IPS-11a (cell line): Measurements from ENCODE around the gene MPND.
A peak's percentile ranks its signal among the peaks of the same experiment; 100 is the strongest.

ENCODE experiments used
- H3K4me3 ChIP-seq: one replicate; pipeline ENCODE4 v1.5.1; 2013; ENCODE audit warnings: low read depth, low read length, control low read depth

Gene MPND, protein sequence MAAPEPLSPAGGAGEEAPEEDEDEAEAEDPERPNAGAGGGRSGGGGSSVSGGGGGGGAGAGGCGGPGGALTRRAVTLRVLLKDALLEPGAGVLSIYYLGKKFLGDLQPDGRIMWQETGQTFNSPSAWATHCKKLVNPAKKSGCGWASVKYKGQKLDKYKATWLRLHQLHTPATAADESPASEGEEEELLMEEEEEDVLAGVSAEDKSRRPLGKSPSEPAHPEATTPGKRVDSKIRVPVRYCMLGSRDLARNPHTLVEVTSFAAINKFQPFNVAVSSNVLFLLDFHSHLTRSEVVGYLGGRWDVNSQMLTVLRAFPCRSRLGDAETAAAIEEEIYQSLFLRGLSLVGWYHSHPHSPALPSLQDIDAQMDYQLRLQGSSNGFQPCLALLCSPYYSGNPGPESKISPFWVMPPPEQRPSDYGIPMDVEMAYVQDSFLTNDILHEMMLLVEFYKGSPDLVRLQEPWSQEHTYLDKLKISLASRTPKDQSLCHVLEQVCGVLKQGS

DNA sequence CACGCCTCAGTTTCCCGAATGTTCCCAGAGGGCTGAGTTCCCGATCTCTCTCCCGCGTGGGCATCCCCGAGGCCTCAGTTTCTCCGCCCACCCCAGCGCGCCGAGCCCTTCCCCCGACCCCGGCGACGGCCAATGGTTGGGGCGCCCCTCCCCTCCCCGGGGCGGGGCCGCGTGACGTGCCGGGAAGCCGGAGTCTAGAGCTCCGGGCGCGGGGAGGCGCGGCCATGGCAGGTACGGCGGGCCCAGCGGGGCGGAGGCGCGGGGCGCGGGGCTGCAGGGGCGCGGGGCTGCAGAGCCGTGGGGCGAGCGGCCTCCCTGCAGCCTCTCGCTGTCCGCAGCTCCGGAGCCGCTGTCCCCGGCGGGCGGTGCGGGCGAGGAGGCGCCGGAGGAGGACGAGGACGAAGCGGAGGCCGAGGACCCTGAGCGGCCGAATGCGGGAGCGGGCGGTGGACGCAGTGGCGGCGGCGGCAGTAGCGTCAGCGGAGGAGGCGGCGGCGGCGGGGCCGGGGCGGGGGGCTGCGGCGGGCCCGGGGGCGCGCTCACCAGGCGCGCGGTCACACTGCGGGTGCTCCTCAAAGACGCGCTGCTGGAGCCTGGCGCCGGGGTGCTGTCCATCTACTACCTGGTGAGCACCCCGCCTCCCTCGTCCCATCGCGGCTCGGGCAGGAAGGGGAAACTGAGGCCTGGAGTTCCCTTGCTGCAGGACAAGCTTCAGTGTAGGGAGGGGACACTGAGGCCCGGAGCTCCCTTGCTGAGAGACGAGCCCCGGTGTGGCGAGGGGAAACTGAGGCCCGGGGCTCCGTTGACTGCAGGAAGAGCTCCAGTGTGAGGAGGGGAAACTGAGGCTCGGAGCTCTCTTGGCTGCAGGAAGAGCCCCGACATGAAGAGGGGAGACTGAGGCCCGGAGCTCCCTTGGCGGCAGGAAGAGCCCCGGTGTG is at the start of gene MPND:
TSS of gene MPND (plus strand) at position 193 of the 938 bp plus-strand sequence. CDS start at position 225, 32 bp downstream.
- H3K4me3 ChIP-seq = peak within 1 kb of the TSS; percentile 70

DNA sequence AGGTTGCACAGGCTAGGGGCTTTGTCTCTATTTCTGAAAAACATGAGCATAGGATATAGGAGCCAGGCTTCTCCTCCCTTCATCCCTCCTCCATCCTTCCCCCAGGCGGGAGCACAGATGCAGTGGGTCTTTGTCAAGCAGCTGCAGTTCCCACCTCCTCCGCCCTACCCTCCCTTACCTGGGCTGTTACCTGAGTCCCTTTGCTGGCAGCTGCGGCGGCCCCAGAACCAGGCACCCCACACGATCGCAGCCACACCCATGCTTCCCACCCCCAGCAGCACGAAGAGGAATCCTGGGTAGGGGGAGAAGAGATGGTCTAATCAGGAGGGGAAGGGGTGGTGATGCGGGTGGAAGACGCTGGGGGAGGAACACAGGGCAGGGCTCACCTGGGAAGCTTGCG is 49.0 kb upstream of the MPND start:
- no peak overlapping the region for H3K4me3 ChIP-seq

DNA sequence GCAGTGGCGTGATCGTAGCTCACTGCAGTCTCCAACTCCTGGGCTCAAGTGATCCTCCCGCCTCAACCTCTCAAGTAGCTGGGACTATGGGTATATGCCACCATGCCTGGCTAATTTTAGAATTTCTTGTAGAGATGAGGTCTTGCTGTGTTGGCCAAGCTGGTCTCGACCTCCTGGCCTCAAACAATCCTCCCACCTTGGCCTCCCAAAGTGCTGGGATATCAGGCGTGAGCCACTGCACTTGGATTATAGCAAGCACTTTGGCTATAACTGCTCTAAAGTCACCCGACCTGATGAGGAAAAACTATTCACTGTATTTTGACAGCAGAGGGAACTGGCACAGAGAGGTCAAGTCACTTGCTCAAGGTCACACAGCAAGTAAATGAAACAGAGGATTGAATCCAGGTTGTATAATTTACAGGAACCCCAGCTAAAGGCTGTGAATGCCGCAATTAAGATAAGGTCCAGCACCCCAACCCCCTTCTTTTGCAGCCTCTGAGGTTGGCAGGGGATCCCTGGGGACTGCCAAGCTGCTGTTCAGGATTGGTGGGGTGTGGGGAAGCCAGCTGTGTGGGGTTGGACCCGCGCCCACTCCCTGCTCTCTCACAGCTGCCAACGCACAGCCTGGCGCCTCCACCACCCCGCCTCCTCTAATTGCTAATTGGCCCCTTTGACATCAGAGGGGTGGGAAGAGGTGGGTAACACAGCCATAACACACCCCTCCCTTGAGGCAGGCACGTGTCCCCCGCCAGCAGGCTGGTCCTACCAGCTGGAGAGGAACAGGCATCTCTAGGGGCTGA is 47.2 kb upstream of the MPND start:
- H3K4me3 ChIP-seq = no peak overlapping the region

DNA sequence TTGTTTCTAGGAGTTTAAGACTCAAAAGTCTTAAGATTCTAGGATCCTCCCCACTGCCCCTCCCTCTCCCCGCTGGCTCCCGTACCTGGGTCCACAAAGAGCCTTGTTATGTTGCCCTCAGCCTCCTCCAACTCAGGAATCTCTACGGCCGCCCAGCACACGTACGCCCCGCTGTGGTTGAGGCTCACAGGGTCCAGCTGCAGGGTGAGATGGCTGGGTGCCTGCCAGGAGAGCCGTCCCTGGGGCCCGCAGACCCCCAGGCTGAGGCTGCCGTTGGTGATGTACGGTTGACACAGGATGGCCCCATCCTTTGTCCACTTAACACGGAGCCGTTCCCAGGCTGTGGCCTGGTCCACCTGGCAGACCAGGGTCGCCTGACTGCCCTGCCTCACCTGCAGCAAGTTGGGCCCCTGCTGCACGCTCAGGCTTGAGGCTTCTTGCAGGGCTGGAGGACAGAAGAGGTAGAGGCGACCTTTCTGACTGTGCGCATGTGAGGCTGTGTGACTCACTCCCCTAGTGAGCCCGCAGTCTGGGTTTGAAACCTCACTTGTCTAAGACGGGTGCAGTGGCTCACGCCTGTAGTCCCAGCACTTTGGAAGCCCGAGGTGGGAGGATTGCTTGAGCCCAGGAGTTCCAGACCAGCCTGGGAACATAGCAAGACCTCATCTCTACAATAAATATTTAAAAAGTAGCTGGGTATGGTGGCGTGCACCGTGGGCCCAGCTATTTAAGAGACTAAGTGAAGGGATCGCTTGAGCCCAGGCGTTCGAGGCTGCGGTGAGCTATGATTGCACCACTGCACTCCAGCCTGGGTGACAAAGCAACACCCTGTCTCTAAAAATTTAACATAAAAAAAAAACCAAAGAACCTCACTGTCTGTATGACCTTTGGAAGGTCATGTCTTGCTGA is 45.2 kb upstream of the MPND start:
- no peak overlapping the region for H3K4me3 ChIP-seq

DNA sequence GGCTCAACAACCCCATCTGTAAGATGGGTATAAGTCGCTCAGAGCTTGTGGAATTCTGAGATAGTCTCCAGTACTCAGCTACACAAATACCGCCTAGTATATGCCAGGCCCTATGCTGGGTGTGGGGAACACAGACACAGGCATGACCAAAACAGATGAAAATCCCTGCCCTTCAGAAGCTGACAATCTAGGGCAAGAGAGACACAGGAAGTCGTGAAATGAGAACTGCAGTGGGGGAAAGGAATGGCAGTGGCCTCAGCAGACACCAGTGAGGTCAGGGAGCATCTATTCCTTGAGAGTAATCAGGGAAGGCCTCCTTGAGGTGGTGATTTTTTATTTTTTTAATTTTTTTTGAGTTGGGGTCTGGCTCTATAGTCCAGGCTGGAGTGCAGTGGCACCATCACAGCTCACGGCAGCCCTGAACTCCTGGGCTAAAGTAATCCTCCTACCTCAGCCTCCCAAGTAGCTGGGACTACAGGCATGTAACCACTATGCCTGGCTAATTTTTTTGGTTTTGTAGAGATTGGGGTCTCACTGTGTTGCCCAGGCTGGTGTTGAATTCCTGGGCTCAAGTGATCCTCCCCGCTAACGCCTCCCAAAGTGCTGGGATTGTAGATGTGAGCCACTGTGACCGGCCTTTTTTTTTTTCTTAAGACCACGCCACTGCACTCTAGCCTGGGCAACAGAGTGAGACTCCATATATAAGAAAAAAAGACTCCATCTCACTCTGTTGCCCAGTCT is 44.4 kb upstream of the MPND start:
- no peak overlapping the region for H3K4me3 ChIP-seq

DNA sequence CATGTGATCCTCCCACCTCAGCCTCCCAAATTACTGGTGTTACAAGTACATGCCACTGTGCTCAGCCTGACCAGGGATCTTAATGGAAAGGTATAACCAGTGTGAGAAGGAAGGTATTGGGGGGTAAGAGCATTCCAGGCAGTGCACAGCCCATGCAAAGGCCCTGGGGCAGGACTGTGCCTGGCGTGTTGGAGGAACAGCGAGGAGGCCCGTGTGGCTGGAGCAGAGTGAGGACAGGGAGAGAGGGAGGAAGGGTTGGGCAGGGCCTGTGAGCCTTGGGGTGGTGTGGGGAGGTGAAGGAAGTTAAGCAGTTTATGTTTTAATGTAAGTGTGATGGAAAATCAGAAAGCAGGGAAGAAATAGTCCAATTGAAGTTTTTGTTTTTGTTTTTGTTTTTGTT is 42.8 kb upstream of the MPND start:
- H3K4me3 ChIP-seq = no peak overlapping the region

DNA sequence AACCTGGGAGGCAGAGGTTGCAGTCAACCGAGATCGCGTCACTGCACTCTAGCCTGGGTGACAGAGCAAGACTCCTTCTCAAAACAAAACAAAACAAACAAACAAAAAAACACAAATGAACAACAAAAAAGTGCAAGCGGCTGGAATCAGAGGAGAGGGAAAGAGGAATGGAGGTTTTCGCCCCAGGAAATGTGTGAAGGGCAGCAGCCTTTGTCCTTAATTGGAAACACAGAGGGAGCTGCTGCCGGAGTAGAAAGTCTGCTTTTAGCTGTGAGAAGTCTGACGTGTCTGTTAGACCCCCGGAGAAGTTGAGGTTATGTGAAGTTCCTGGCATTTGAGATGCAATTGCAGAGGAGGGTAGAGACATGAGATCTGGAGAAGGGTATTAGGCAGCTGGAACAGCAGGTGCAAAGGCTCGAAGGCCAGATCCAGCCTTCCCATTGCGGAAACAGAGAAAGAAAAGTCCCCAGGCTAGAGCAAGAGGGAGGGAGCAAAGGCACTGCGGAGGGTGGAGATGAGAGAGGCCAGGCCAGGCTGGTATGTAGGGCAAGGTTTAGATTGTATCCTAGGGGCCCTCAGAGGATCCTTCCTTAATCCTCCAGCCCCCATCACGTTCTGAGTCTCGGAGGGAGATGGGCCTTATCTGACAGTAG is 41.6 kb upstream of the MPND start:
- no peak overlapping the region for H3K4me3 ChIP-seq

DNA sequence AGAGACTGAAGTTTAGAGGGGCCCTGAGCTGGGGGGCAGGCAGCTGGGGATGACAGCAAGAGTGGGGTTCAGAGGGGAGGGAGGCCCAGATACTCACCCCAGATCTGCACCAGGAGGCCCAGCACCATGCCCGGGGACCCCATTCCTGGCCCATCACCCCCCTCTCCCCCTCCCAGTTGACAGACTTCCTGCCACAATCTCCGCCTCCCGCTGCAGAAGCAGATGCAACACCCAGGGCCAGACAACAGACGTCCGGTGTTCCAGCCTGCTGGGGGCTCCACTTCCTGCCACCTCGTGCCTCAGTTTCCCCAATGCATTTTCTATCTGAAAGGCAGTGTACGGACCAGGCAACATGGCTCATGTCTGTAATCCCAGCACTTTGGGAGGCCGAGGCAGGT is 41.1 kb upstream of the MPND start, which contains the start of gene TMIGD2:
TSS of gene TMIGD2 (minus strand) at position 147 of the 398 bp plus-strand sequence. CDS start at position 143, 4 bp downstream.
- H3K4me3 ChIP-seq = no peak within 1 kb of the TSS

DNA sequence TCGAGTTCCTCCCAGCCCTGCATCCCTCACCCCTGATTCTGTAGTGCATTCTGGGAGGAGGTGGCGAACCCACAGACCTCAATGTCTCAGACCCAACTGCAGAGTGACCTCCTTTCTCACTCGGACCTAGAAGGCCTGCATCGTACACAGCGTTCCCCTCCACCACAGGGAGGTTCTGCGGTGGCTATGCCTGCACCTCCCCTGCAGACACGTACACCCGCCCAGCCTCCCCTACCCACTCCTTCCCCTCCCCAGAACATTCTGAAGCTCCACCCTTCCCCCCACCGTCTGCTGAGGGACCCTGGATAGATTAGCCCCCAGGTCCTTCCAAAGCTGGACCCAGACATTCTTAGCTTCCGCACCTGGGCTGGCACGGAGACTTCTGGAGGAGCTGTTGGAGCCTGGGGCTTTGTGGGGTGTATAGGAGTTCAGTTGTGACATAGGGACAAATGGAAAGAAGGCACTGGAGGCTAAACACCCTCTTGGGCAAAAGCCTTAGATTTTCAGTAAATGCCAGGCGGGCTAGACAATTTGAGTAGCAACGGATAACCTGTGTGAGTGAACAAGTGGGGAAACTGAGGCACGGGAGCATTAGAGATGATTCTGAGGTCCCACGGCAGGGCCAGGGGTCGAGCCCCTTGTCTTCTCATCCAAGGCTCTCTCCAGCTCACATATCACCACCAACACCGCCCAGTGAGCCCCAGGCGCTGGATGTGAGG is 39.4 kb upstream of the MPND start:
- H3K4me3 ChIP-seq = no peak overlapping the region

DNA sequence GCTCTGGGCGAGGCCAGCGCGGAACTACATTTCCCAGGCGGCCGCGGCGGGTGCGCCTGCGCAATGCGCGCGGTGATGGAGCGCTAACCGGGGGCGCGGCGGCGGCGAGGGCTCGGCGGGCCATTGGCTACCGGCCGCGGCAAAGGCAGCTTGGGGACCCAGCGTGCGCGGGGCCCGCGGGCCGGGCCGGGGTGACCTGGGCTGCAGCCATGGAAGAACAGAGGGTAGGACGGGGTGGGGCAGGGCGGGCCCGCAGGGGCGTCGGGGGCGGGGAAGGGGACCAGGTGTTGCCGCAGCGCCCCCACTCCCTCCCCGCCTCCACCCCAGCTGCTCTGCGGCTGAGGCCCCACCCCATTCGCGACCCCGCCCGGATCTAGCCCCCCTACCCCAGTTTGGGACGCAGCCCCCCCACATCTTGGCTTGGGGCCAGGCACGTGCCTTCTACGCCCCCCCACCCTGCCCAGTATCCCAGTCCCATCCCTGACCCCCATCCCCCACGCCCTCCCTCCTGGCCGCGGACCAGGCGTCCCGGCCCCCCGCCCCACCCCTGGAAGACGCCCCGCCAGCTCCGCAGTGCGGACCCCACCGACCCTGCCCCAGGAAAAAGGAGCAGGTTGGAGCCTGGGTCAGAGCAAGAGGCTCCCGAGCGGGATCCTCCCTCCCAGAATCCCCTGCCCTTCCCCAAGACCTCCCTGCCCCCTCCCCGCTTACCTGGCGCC is 38.7 kb upstream of the MPND start, which contains the start of gene FSD1:
TSS of gene FSD1 (plus strand) at position 61 of the 719 bp plus-strand sequence. CDS start at position 210, 149 bp downstream.
- H3K4me3 ChIP-seq = no peak within 1 kb of the TSS

DNA sequence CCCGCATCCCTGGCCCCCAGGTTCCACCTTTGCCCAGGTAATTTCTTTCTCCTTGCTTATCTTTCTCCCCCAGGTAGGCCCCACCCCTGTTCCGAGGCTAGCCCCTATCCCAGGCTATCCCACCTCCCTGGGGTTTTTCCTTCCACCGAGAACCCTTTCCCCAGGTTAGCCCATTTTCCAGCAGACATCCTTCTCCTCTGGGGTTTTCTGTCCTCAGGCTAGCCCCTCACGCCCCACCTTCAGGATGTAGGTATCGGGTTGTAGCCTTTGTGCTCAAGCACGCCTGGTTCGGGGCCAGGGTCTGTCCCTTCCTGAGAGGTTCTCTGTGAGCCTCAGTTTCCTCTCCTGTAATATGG is 38.1 kb upstream of the MPND start:
- no peak overlapping the region for H3K4me3 ChIP-seq

DNA sequence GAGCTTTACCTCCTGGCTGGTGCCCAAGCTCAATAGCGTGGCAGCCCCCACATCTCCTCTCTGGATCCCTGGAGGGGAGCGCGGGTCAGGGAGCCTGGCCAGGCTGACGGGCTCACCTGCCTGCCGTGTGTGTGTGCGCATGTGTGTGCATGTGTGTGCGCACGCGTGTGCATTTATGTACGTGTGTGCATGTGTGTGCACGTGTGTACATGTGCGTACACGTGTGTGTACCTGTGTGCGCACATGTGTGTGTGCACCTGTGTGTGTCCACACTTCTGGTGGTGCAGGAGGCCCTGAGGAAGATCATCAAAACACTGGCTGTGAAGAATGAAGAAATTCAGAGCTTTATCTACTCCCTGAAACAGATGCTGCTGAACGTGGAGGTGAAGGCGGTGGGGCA is 37.7 kb upstream of the MPND start:
- no peak overlapping the region for H3K4me3 ChIP-seq

DNA sequence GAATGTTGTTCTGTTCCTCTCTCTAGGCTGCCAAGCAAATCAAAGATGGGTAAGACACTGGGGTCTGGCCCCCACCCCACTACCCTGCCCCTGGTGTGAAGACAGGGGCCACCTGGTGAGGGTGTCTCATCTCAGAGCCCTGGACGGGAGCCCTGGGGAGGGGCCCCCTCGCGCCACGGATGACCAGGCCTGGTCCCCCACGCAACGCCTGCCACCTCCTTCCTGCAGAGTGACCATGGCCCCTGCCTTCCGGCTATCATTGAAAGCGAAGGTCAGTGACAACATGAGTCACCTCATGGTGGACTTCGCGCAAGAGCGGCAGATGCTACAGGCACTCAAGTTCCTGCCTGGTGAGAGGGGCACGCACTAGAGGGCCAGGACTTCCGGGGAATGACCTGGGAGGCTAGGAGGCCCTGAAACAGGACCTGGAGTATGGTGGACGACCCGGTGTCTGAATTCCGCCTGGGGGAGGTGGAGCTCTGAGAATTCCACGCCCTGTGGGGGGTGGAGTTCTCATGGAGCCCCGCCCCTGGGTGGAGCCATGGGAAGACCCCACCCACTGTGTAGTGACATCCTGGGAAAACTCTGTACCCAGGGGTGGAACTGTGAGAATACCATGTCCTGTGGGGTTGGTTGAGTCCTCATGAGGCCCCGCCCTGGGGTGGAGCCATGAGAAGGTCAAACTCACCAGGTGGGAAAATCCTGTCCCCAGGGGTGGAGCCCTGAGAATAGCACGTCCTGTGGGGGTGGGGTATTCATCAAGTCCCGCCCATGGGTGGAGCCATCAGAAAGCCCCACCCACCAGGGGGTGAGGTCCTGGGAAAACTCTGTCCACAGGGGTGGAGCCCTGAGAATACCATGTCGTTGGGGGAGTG is 32.9 kb upstream of the MPND start:
- no peak overlapping the region for H3K4me3 ChIP-seq

DNA sequence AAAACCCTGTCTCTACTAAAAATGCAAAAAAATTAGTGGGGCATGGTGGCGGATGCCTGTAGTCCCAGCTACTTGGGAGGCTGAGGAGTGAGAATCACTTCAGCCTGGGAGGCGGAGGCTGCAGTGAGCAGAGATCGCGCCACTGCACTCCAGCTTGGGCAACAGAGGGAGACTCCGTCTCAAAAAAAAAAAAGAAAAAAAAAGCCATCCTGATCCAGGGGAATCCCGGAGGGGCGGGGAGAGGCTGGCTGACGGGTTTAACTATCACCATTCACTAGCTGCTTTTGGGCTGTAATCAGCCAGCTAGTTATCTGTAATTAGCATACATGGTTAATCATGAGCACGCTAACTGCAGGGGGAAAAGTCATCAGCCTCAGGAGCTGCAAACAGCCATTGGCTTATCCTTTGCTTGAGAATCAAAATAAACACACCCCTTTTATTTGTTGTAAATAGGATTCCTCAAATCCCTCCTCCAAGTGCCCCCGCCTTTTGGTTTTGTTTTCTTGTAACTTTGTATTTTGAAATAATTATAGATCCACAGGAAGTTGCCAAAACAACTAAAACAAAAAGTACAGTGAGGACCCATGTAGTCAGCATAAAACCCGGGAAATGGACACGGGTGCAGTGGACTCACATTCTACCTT is 29.4 kb upstream of the MPND start:
- no peak overlapping the region for H3K4me3 ChIP-seq

DNA sequence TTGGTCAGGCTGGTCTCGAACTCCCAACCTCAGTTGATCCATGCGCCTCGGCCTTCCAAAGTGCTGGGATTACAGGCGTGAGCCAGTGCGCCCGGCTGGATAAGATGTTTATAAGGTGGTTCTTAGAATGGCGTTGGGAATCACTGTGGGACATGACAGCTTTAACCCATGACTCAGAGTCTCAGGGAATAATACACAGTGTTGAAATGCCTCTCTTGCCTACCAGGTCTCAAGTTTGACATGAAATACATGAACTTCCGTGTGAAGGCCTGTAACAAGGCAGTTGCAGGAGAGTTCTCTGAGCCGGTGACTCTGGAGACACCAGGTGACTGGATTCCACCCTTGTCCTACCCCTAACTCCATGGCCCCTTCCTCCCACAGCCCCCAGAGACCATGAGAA is 26.4 kb upstream of the MPND start:
- H3K4me3 ChIP-seq = no peak overlapping the region

DNA sequence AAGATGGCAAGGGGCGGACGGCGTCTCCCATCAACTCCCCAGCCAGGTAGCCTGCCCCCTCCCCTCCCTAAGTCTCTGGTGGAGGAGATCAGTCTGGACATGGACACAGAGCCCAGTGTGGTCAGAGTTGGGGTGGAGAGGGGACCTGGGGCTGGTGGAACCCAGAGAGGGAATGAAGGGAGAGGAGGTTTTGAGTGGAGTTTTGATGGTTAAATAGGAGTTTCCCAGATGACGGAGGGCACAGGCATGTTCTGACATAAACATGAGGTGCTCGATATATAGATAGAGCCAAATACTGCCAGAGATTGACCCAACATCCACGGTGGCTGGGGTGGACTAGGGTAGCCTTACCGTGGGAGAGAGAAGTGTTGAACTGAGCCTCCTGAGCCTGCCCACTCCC is 24.9 kb upstream of the MPND start:
- no peak overlapping the region for H3K4me3 ChIP-seq
